GM23338 (cell line): ENCODE results near the gene REC8. TPM values are rescaled to one million over a fixed set of nuclear protein-coding genes. Genes with fewer than 3 reads are reported as not detected.

Experiments
- ATAC-seq: fragments of 200-7000 bp; cut with Tn5 transposase; 3 replicates; pipeline ENCODE4 v1.9.1; 2020
- DNase-seq: peaks from one replicate; pipeline ENCODE4 v3.0.0-alpha.2; 2015; ENCODE audit warnings: low spot score
- H2AFZ ChIP-seq: fragments of 200-600 bp; sonication (generic); 2 replicates; pipeline ENCODE4 v1.8.0; 2016; ENCODE audit warnings: antibody characterized with exemption, mild to moderate bottlenecking, moderate library complexity
- H3F3A ChIP-seq: fragments of 200-600 bp; sonication (generic); replicated peaks from 2 replicates; pipeline ENCODE4 v1.8.0; 2017; ENCODE audit warnings: antibody characterized with exemption, mixed run types, low read depth
- H3K27ac ChIP-seq: fragments of 200-600 bp; sonication (generic); 2 replicates; pipeline ENCODE4 v1.6.1; 2016; ENCODE audit warnings: low read depth
- H3K27me3 ChIP-seq: fragments of 200-600 bp; sonication (generic); 2 replicates; pipeline ENCODE4 v1.8.0; 2016; ENCODE audit warnings: mild to moderate bottlenecking, mixed run types, moderate library complexity; ENCODE audit not compliant: insufficient read depth
- H3K36me3 ChIP-seq: fragments of 200-600 bp; sonication (generic); 2 replicates; pipeline ENCODE4 v1.8.0; 2016; ENCODE audit warnings: mild to moderate bottlenecking; ENCODE audit not compliant: insufficient read depth
- H3K4me1 ChIP-seq: fragments of 200-600 bp; sonication (generic); 2 replicates; pipeline ENCODE4 v1.8.0; 2016; ENCODE audit warnings: mild to moderate bottlenecking, moderate library complexity; ENCODE audit not compliant: insufficient read depth
- H3K4me2 ChIP-seq: fragments of 200-600 bp; sonication (generic); 2 replicates; pipeline ENCODE4 v1.7.1; 2017; ENCODE audit warnings: mixed run types
- H3K4me3 ChIP-seq: fragments of 200-600 bp; sonication (generic); 2 replicates; pipeline ENCODE4 v1.6.1; 2016; ENCODE audit warnings: mixed run types
- H3K79me2 ChIP-seq: fragments of 200-600 bp; sonication (generic); replicated peaks from 2 replicates; pipeline ENCODE4 v1.8.0; 2017; ENCODE audit warnings: mild to moderate bottlenecking; ENCODE audit not compliant: insufficient read depth
- H3K9me2 ChIP-seq: fragments of 200-600 bp; sonication (generic); 2 replicates; pipeline ENCODE4 v1.8.0; 2017; ENCODE audit not compliant: insufficient read depth
- H4K20me1 ChIP-seq: fragments of 200-600 bp; sonication (generic); replicated peaks from 2 replicates; pipeline ENCODE4 v1.8.0; 2017; ENCODE audit warnings: mild to moderate bottlenecking; ENCODE audit not compliant: insufficient read depth
- H3K27ac Mint-ChIP-seq: 2 replicates; pipeline ENCODE4 v1.8.0; 2020; ENCODE audit warnings: inconsistent platforms, mild to moderate bottlenecking, moderate library complexity, mixed read lengths
- H3K27me3 Mint-ChIP-seq: 3 replicates; pipeline ENCODE4 v1.8.0; 2022; ENCODE audit warnings: low read depth, mild to moderate bottlenecking, moderate library complexity, mixed read lengths, inconsistent platforms; ENCODE audit not compliant: insufficient read depth, poor library complexity
- H3K36me3 Mint-ChIP-seq: 3 replicates; pipeline ENCODE4 v1.8.0; 2021; ENCODE audit warnings: low read depth, mild to moderate bottlenecking, inconsistent platforms, moderate library complexity, mixed read lengths
- H3K4me1 Mint-ChIP-seq: 3 replicates; pipeline ENCODE4 v1.8.0; 2020; ENCODE audit warnings: mild to moderate bottlenecking, inconsistent platforms, mixed read lengths
- H3K4me3 Mint-ChIP-seq: 3 replicates; pipeline ENCODE4 v1.8.0; 2021; ENCODE audit warnings: moderate library complexity, mild to moderate bottlenecking, inconsistent platforms, mixed read lengths
- H3K9me3 Mint-ChIP-seq: 3 replicates; pipeline ENCODE4 v1.8.0; 2020; ENCODE audit warnings: moderate library complexity, mild to moderate bottlenecking, inconsistent platforms, mixed read lengths
- CREB1 ChIP-seq: fragments of 250-450 bp; sonication (Bioruptor Pico); IDR thresholded peaks from 2 replicates; pipeline ENCODE4 v1.5.0; 2020; ENCODE audit warnings: low read depth, mild to moderate bottlenecking, moderate library complexity
- CTCF ChIP-seq, 2 experiments: fragments of 200-600 bp in 1 of 2; sonication (generic) in 1 of 2; conservative IDR thresholded peaks; 2 replicates each; pipeline versions ENCODE4 v1.5.1 to v1.6.1; 2016 to 2017; ENCODE audit warnings: antibody characterized with exemption in 2 of 2, low read depth in 2 of 2, mild to moderate bottlenecking in 2 of 2, moderate library complexity in 1 of 2
- ETS1 ChIP-seq: IDR thresholded peaks from 2 replicates; pipeline ENCODE4 v1.6.1; 2016; ENCODE audit warnings: antibody characterized with exemption
- NANOG ChIP-seq: IDR thresholded peaks from 2 replicates; pipeline ENCODE4 v1.6.1; 2016; ENCODE audit warnings: antibody characterized with exemption, borderline replicate concordance
- POLR2AphosphoS5 ChIP-seq: IDR thresholded peaks from 2 replicates; pipeline ENCODE4 v1.6.1; 2016; ENCODE audit warnings: antibody characterized with exemption, low read depth
- STAT1 ChIP-seq: IDR thresholded peaks from one replicate; pipeline ENCODE4 v1.6.1; 2016; ENCODE audit warnings: antibody characterized with exemption; ENCODE audit not compliant: unreplicated experiment
- ZNF331 ChIP-seq: fragments of 250-450 bp; sonication (Bioruptor Pico); IDR thresholded peaks from 2 replicates; pipeline ENCODE4 v1.5.0; 2020; ENCODE audit warnings: low read depth, mild to moderate bottlenecking, moderate library complexity
- polyA plus RNA-seq: library from polyadenylated mRNA; unstranded; fragments of >200 nt; fragmentation: Nextera tagmentation; extraction: Ambion mirVana; gene quantifications from 2 replicates; pipeline ENCODE4 v1.2.1, GENCODE V29; 2016
- total RNA-seq: library from RNA; depleted of rRNA; stranded (reverse); fragments of >200 nt; shearing (Covaris generic); gene quantifications from 2 replicates; pipeline ENCODE4 v1.2.3, GENCODE V29; 2014

The REC8 gene
- total and polyA plus RNA-seq, 2 experiments from 2014 or later = 25.7 to 36.8 TPM

GRCh38 chr14:24151404-24152080, 20.3 kb upstream of the REC8 start:
- peaks cover 72% of the 10 kb centered on the region for H3K36me3 Mint-ChIP-seq
- Histone ChIP-seq H3K36me3 (peaks cover 33% of the 10 kb centered on the region), H3K4me3 (no peak overlapping the region), H3K4me2 (no peak overlapping the region), H3K27me3 (no peaks in the 10 kb centered on the region), H3K9me2 (no peaks in the 10 kb centered on the region), H3F3A (no peaks in the 10 kb centered on the region), H3K79me2 (peaks cover 23% of the 10 kb centered on the region), H3K27ac (no peak overlapping the region), H4K20me1 (peaks cover 12% of the 10 kb centered on the region; the same call in 1 of the 2 replicates), H2AFZ (no peak overlapping the region), H3K4me1 (peaks cover 6% of the 10 kb centered on the region; the same call in 1 of the 2 replicates)
- H3K4me1 Mint-ChIP-seq = peaks cover 10% of the 10 kb centered on the region; the same call in 2 of the 3 replicates
- no peaks in the 10 kb centered on the region; the same call in 2 of the 3 replicates for H3K9me3 Mint-ChIP-seq
- H3K4me3 Mint-ChIP-seq = no peak overlapping the region
- no peak for DNase-seq
- TF ChIP-seq POLR2AphosphoS5 (no peak), ZNF331 (no peak), ETS1 (no peak), STAT1 (no peak)
- ATAC-seq = no peak
- peaks cover 11% of the 10 kb centered on the region for H3K27me3 Mint-ChIP-seq
- no peak overlapping the region for H3K27ac Mint-ChIP-seq

GRCh38 chr14:24155100-24155499, 16.8 kb upstream of the REC8 start:
- H3K27me3 Mint-ChIP-seq = no peaks in the 10 kb centered on the region
- no peaks in the 10 kb centered on the region for H3K4me1 Mint-ChIP-seq
- Histone ChIP-seq H3K4me1 (no peaks in the 10 kb centered on the region), H3K4me3 (no peak overlapping the region), H3K27me3 (no peaks in the 10 kb centered on the region), H3F3A (peaks cover under 1% of the 10 kb centered on the region; the same call in 1 of the 2 replicates), H3K36me3 (peaks cover 26% of the 10 kb centered on the region; the same call in 1 of the 2 replicates), H3K4me2 (no peak overlapping the region), H3K79me2 (no peaks in the 10 kb centered on the region), H3K9me2 (no peaks in the 10 kb centered on the region), H3K27ac (no peak overlapping the region), H4K20me1 (peaks cover 7% of the 10 kb centered on the region; the same call in 1 of the 2 replicates), H2AFZ (no peak overlapping the region)
- H3K4me3 Mint-ChIP-seq = no peak overlapping the region
- peaks cover 79% of the 10 kb centered on the region for H3K36me3 Mint-ChIP-seq
- no peak for TF ChIP-seq CTCF (conservative IDR thresholded peaks at IDR 0.05; ENCODE audit: low read depth in 2 of 2)
- no peaks in the 10 kb centered on the region; the same call in 2 of the 3 replicates for H3K9me3 Mint-ChIP-seq
- no peak for ATAC-seq
- DNase-seq = no peak
- H3K27ac Mint-ChIP-seq = no peak overlapping the region

GRCh38 chr14:24156840-24157239, 15.0 kb upstream of the REC8 start:
- TF ChIP-seq CREB1 = no peak
- TF ChIP-seq ETS1 = no peak
- no peak for TF ChIP-seq STAT1
- TF ChIP-seq NANOG = no peak
- H3K4me2 ChIP-seq = no peak overlapping the region
- H3K4me1 ChIP-seq = peaks cover 10% of the 10 kb centered on the region
- H3K27me3 ChIP-seq = no peaks in the 10 kb centered on the region
- Mint-ChIP-seq H3K4me3 (no peak overlapping the region; the same call in 2 of the 3 replicates), H3K36me3 (peaks cover 67% of the 10 kb centered on the region), H3K27me3 (peaks cover 4% of the 10 kb centered on the region), H3K4me1 (peaks cover 8% of the 10 kb centered on the region), H3K9me3 (no peaks in the 10 kb centered on the region), H3K27ac (no peak overlapping the region)
- peaks cover 20% of the 10 kb centered on the region; the same call in 1 of the 2 replicates for H3K36me3 ChIP-seq
- no peaks in the 10 kb centered on the region for H3K79me2 ChIP-seq
- H3K27ac ChIP-seq = no peak overlapping the region
- H3K9me2 ChIP-seq = no peaks in the 10 kb centered on the region
- H4K20me1 ChIP-seq = peaks cover 7% of the 10 kb centered on the region; the same call in 1 of the 2 replicates
- DNase-seq = no peak
- no peak overlapping the region for H2AFZ ChIP-seq
- peaks cover 9% of the 10 kb centered on the region; the same call in 1 of the 2 replicates for H3F3A ChIP-seq
- ATAC-seq = no peak
- H3K4me3 ChIP-seq = no peak overlapping the region
